ENCODE measurements around the gene PIK3C3.

PIK3C3 gene

GRCh38 chr18:42080340-42080739 is 125.3 kb downstream of the PIK3C3 start:
- TF ChIP-seq CTCF (IDR thresholded peaks at IDR 0.05): no peak

- TF ChIP-seq CTCF (IDR thresholded peaks at IDR 0.05): no peak
Measured at GRCh38 chr18:42082415-42083234, 127.6 kb downstream of the PIK3C3 start.

- no peak for TF ChIP-seq CTCF (IDR thresholded peaks at IDR 0.05)
Measured at GRCh38 chr18:42086288-42086687, 131.3 kb downstream of the PIK3C3 start.

- TF ChIP-seq CTCF (IDR thresholded peaks at IDR 0.05): no peak
Measured at GRCh38 chr18:42087235-42087634, 132.2 kb downstream of the PIK3C3 start.

GRCh38 chr18:42087876-42088275 is 132.8 kb downstream of the PIK3C3 start:
- no peak for TF ChIP-seq CTCF (IDR thresholded peaks at IDR 0.05)

- no peak for TF ChIP-seq CTCF (IDR thresholded peaks at IDR 0.05)
Measured at GRCh38 chr18:42092848-42093247, 137.8 kb downstream of the PIK3C3 start.

- no peak for TF ChIP-seq CTCF (IDR thresholded peaks at IDR 0.05)
Measured at GRCh38 chr18:42094875-42095274, 139.8 kb downstream of the PIK3C3 start.

Data from LNCAP (cell line).